GM19397 (cell line): ENCODE measurements around the gene MATK.

ENCODE experiments used
- ATAC-seq: cut with Tn5 transposase; IDR thresholded peaks from one replicate; pipeline ENCODE4 v1.9.1; 2021; ENCODE audit warnings: mild to moderate bottlenecking, moderate library complexity; ENCODE audit not compliant: unreplicated experiment

Gene MATK

GRCh38 chr19:3790209-3790734 is 4.1 kb upstream of the MATK start:
- no peak for ATAC-seq

GRCh38 chr19:3788996-3789778 is 3.0 kb upstream of the MATK start:
- no peak for ATAC-seq

- no peak for ATAC-seq
These were observed 687 bp downstream of the MATK start for GRCh38 chr19:3785451-3785937.

GRCh38 chr19:3784607-3785450 is 1.4 kb downstream of the MATK start:
- ATAC-seq = no peak

GRCh38 chr19:3783660-3784584 is 2.3 kb downstream of the MATK start:
- ATAC-seq = no peak

GRCh38 chr19:3782903-3783302 is 3.3 kb downstream of the MATK start:
- ATAC-seq = no peak

GRCh38 chr19:3782330-3782729 is 3.9 kb downstream of the MATK start:
- ATAC-seq = no peak

GRCh38 chr19:3781603-3782002 is 4.6 kb downstream of the MATK start:
- ATAC-seq = no peak

- ATAC-seq = no peak
These were observed 5.3 kb downstream of the MATK start for GRCh38 chr19:3780786-3781304.

- no peak for ATAC-seq
These were observed 7.1 kb downstream of the MATK start for GRCh38 chr19:3778899-3779723.

GRCh38 chr19:3778104-3778867 is 7.9 kb downstream of the MATK start:
- ATAC-seq = no peak

GRCh38 chr19:3776479-3777040 is 9.6 kb downstream of the MATK start:
- ATAC-seq = no peak

- ATAC-seq = no peak
These were observed 10.3 kb downstream of the MATK start for GRCh38 chr19:3775831-3776230.

GRCh38 chr19:3775374-3775711 is 10.8 kb downstream of the MATK start:
- ATAC-seq = no peak

GRCh38 chr19:3774621-3775373 is 11.4 kb downstream of the MATK start:
- no peak for ATAC-seq

- ATAC-seq = no peak
These were observed 12.2 kb downstream of the MATK start for GRCh38 chr19:3773814-3774515.

- ATAC-seq = no peak
These were observed 14.2 kb downstream of the MATK start, which contains the start of gene RAX2 for GRCh38 chr19:3771906-3772455. Gene RAX2, minus strand, starts transcription at chr19:3772228. Its CDS starts 486 bp downstream, at chr19:3771742.
